Measurements from ENCODE around the gene NEIL1. TPM values are rescaled to one million over a fixed set of nuclear protein-coding genes. Genes with fewer than 3 reads are reported as not detected.
"Not testable (repeated sequence)": the region's sequence is repeated elsewhere in the genome, so short reads cannot be mapped to it uniquely, and the experiment has no call there.

NEIL1 gene
- polyA plus RNA-seq, 1 of the 3 experiments (the other 2 are of a cell fraction) = 12.0 TPM

- TF ChIP-seq EP300 (IDR thresholded peaks at IDR 0.05; ENCODE audit: borderline replicate concordance in 1 of 2, low read depth in 1 of 2, low read length in 1 of 2) (no peak), SIN3A (IDR thresholded peaks at IDR 0.05; ENCODE audit: borderline replicate concordance, low read depth, low read length) (no peak), USF2 (IDR thresholded peaks at IDR 0.05; ENCODE audit: borderline replicate concordance, low read depth, low read length) (no peak), NFIC (IDR thresholded peaks at IDR 0.05; ENCODE audit: borderline replicate concordance) (no peak), RCOR1 (IDR thresholded peaks at IDR 0.05; ENCODE audit: low read length) (no peak), CHD2 (IDR thresholded peaks at IDR 0.05; ENCODE audit: low read length, partially characterized antibody) (no peak), MXI1 (IDR thresholded peaks at IDR 0.05; ENCODE audit: low read depth, low read length) (no peak)
Measured at GRCh38 chr15:75380773-75381172, 33.9 kb downstream of the NEIL1 start (continued).

- H3K9ac ChIP-seq; H3K27me3 ChIP-seq (ENCODE audit: insufficient read depth); H3F3A ChIP-seq (replicated peaks; ENCODE audit: insufficient read depth); H2AFZ ChIP-seq (ENCODE audit: low read depth); H4K20me1 ChIP-seq (ENCODE audit: insufficient read depth); H3K27ac ChIP-seq (ENCODE audit: low read depth in 2 of 2, low read length in 1 of 2); H3K4me2 ChIP-seq; H3K9me3 ChIP-seq; CTCF ChIA-PET; H3K79me2 ChIP-seq (ENCODE audit: insufficient read depth); H3K4me3 ChIP-seq (ENCODE audit: low read depth in 2 of 2, low read length in 1 of 2); H3K9me2 ChIP-seq; DNase-seq; H3K4me1 ChIP-seq (ENCODE audit: control insufficient read depth in 1 of 2, insufficient read depth in 2 of 2, low read depth in 1 of 2, low read length in 1 of 2): not testable (repeated sequence)
- 97% methylated on average over 5 of the region's 5 CpGs for WGBS (ENCODE audit: low lambda C conversion rate)
- POLR2A ChIA-PET = interaction anchor here (1.4 kb wide), 1 partner anchor 15 kb away, joined by 3 read pairs; the partner anchor contains the start of gene MAN2C1
- H3K36me3 ChIP-seq (replicated peaks in 1 of 2; ENCODE audit: control insufficient read depth in 1 of 2, insufficient read depth in 2 of 2, low read length in 1 of 2) = peaks cover 55 to 86% of the 10 kb centered on the region in 2 experiments
Measured at GRCh38 chr15:75383986-75384385, 37.1 kb downstream of the NEIL1 start.

- no peak overlapping the region for H3K4me2 ChIP-seq
- no peak overlapping the region for H3K27ac ChIP-seq (ENCODE audit: low read depth in 2 of 2, low read length in 1 of 2)
- ChIA-PET POLR2A (no interaction called here), CTCF (interaction anchor here (1.0 to 2.7 kb wide), 4 partner anchors 12 to 257 kb away, joined by 3 to 9 read pairs (median 4); partner anchors contain the start of gene MAN2C1)
- H3K27me3 ChIP-seq (ENCODE audit: insufficient read depth) = no peaks in the 10 kb centered on the region
- no peaks in the 10 kb centered on the region for H3K9me2 ChIP-seq
- peaks cover 73 to 76% of the 10 kb centered on the region in 2 experiments for H3K36me3 ChIP-seq (replicated peaks in 1 of 2; ENCODE audit: control insufficient read depth in 1 of 2, insufficient read depth in 2 of 2, low read length in 1 of 2)
- no peak overlapping the region for H3K4me3 ChIP-seq (ENCODE audit: low read depth in 2 of 2, low read length in 1 of 2)
- H4K20me1 ChIP-seq (ENCODE audit: insufficient read depth) = peaks cover 6% of the 10 kb centered on the region
- peaks cover 27% of the 10 kb centered on the region; the same call in 1 of the 2 replicates for H3K79me2 ChIP-seq (ENCODE audit: insufficient read depth)
- WGBS (ENCODE audit: low lambda C conversion rate) = 65% methylated on average over 1 of the region's 1 CpG
- no peak overlapping the region for H3K9ac ChIP-seq
- no peaks in the 10 kb centered on the region for H3F3A ChIP-seq (replicated peaks; ENCODE audit: insufficient read depth)
- H3K9me3 ChIP-seq = no peaks in the 10 kb centered on the region
- no peak for DNase-seq
- peaks cover 0 to 5% of the 10 kb centered on the region in 2 experiments; a peak in 1 of 4 replicates for H3K4me1 ChIP-seq (ENCODE audit: control insufficient read depth in 1 of 2, insufficient read depth in 2 of 2, low read depth in 1 of 2, low read length in 1 of 2)
- no peak overlapping the region for H2AFZ ChIP-seq (ENCODE audit: low read depth)
- TF ChIP-seq MXI1 (IDR thresholded peaks at IDR 0.05; ENCODE audit: low read depth, low read length) (no peak), IRF3 (IDR thresholded peaks at IDR 0.05; ENCODE audit: low read depth, low read length) (no peak), POLR2AphosphoS5 (IDR thresholded peaks at IDR 0.05; ENCODE audit: low read depth, low read length) (no peak), ZBTB33 (IDR thresholded peaks at IDR 0.05; ENCODE audit: borderline replicate concordance, low read depth) (no peak), RAD21 (IDR thresholded peaks at IDR 0.05; ENCODE audit: low read length) (no peak), GATA2 (CRISPR knock-in tag; IDR thresholded peaks at IDR 0.05) (no peak), PBX3 (IDR thresholded peaks at IDR 0.05) (no peak), RXRA (IDR thresholded peaks at IDR 0.05; ENCODE audit: borderline replicate concordance, low read depth) (no peak), FOSL2 (IDR thresholded peaks at IDR 0.05; ENCODE audit: borderline replicate concordance, low read depth) (no peak), CTCF (IDR thresholded peaks at IDR 0.05) (no peak), JUND (IDR thresholded peaks at IDR 0.05) (no peak), SIN3A (IDR thresholded peaks at IDR 0.05; ENCODE audit: borderline replicate concordance, low read depth, low read length) (no peak), GABPA (IDR thresholded peaks at IDR 0.05; ENCODE audit: low read depth) (no peak), FOXM1 (IDR thresholded peaks at IDR 0.05; ENCODE audit: low read depth) (no peak)
Measured at GRCh38 chr15:75389791-75390382, 43.0 kb downstream of the NEIL1 start.
